BJ (cell line): ENCODE measurements around the gene SPRR2G. TPM values are rescaled to one million over a fixed set of nuclear protein-coding genes. Genes with fewer than 3 reads are reported as not detected.
"Not testable (repeated sequence)": the region's sequence is repeated elsewhere in the genome, so short reads cannot be mapped to it uniquely, and the experiment has no call there.

ENCODE experiments used
- CTCF ChIA-PET: fragments of 350-600 bp; formaldehyde crosslinking; extraction: SDS; loops from one replicate; lab custom pipeline; 2021; ENCODE audit warnings: antibody characterized with exemption, inconsistent platforms; lab: Yijun Ruan, JAX
- POLR2A ChIA-PET: fragments of 300-600 bp; sonication (Branson Sonifier 250); formaldehyde crosslinking; extraction: SDS; loops from one replicate; lab custom pipeline; 2021; ENCODE audit warnings: antibody characterized with exemption; lab: Charles Lee
- DNase-seq: peaks from one replicate; pipeline ENCODE4 v3.0.0-alpha.2; 2011; ENCODE audit warnings: low read depth
- H3K27me3 ChIP-seq: 2 replicates; pipeline ENCODE4 v1.6.0; 2011; ENCODE audit warnings: low read length; ENCODE audit not compliant: control insufficient read depth, insufficient read depth
- H3K36me3 ChIP-seq: 2 replicates; pipeline ENCODE4 v1.5.1; 2011; ENCODE audit warnings: low read length; ENCODE audit not compliant: control insufficient read depth, insufficient read depth
- H3K4me3 ChIP-seq: 2 replicates; pipeline ENCODE4 v1.5.1; 2011; ENCODE audit warnings: low read depth, mild to moderate bottlenecking, control low read depth, low read length
- CTCF ChIP-seq: IDR thresholded peaks from 2 replicates; pipeline ENCODE4 v1.5.1; 2011; ENCODE audit warnings: low read depth, mild to moderate bottlenecking, control low read depth, inconsistent platforms, low read length, moderate library complexity; ENCODE audit not compliant: insufficient read depth
- polyA plus RNA-seq: library from polyadenylated mRNA; depleted of rRNA; stranded (reverse); fragments of >200 nt; gene quantifications from 2 replicates; pipeline ENCODE4 v1.2.3, GENCODE V29; 2011; rRNA removed
- small RNA-seq: library from RNA; depleted of rRNA; stranded (forward); fragments of <200 nt; gene quantifications from one replicate; pipeline ENCODE3, GENCODE V24; 2012; ENCODE audit warnings: low replicate concordance, low read depth; ENCODE audit not compliant: insufficient read length

SPRR2G gene
- polyA plus RNA-seq, 1 experiment: not detected

- Histone ChIP-seq H3K36me3 (no peaks in the 10 kb centered on the region), H3K4me3 (no peak within 1 kb of the TSS), H3K27me3 (no peaks in the 10 kb centered on the region)
- POLR2A ChIA-PET: no interaction called here
- no peak for TF ChIP-seq CTCF
- CTCF ChIA-PET: no interaction called here
- DNase-seq: no peak
These were observed 37.3 kb downstream of the SPRR2G start, which contains the start of gene SPRR2F for GRCh38 chr1:153113416-153113815. TSS of gene SPRR2F (minus strand) at chr1:153113516. CDS start at chr1:153112733, 783 bp downstream.

- H3K36me3 ChIP-seq, DNase-seq, H3K4me3 ChIP-seq, POLR2A ChIA-PET, H3K27me3 ChIP-seq: not testable (repeated sequence)
- CTCF ChIA-PET: interaction anchor here (0.5 kb wide), 1 partner anchor 458 kb away, joined by 4 read pairs; no protein-coding TSS in a partner anchor
These were observed 38.2 kb downstream of the SPRR2G start for GRCh38 chr1:153112454-153112853.

GRCh38 chr1:153100245-153100644 lies 50.4 kb downstream of the SPRR2G start:
- Histone ChIP-seq H3K36me3 (no peaks in the 10 kb centered on the region), H3K4me3 (no peak overlapping the region), H3K27me3 (no peaks in the 10 kb centered on the region)
- no peak for TF ChIP-seq CTCF
- CTCF ChIA-PET: no interaction called here
- no peak for DNase-seq
- POLR2A ChIA-PET: no interaction called here

Small RNAs within 50 kb of the gene (small RNA-seq; reads per million reads assigned to genes)
- not detected for gene SPRR2C

Other genes with a start within 250 kb of the SPRR2G start
- 0.05 TPM in 1 of 2 replicates, not detected in the other for gene IVL, start 242.3 kb downstream of the SPRR2G start, polyA plus RNA-seq
- not detected in 2 replicates for gene SPRR5, start 203.7 kb downstream of the SPRR2G start, polyA plus RNA-seq
- not detected in 2 replicates for gene SPRR4, start 180.2 kb downstream of the SPRR2G start, polyA plus RNA-seq
- gene SPRR1A, start 166.8 kb downstream of the SPRR2G start, polyA plus RNA-seq: not detected in 2 replicates
- not detected in 2 replicates for gene SPRR3, start 149.1 kb downstream of the SPRR2G start, polyA plus RNA-seq
- not detected in 2 replicates for gene SPRR1B, start 119.7 kb downstream of the SPRR2G start, polyA plus RNA-seq
- gene SPRR2D, start 109.8 kb downstream of the SPRR2G start, polyA plus RNA-seq: not detected in 2 replicates
- gene SPRR2A, start 93.4 kb downstream of the SPRR2G start, polyA plus RNA-seq: not detected in 2 replicates
- not detected in 2 replicates for gene SPRR2B, start 79.3 kb downstream of the SPRR2G start, polyA plus RNA-seq
- not detected in 2 replicates for gene SPRR2E, start 56.4 kb downstream of the SPRR2G start, polyA plus RNA-seq
- not detected in 2 replicates for gene SPRR2F, start 37.4 kb downstream of the SPRR2G start, polyA plus RNA-seq
- gene LELP1, start 52.5 kb upstream of the SPRR2G start, polyA plus RNA-seq: not detected in 2 replicates
- not detected in 2 replicates for gene PRR9, start 66.7 kb upstream of the SPRR2G start, polyA plus RNA-seq
- not detected in 2 replicates for gene LORICRIN, start 108.8 kb upstream of the SPRR2G start, polyA plus RNA-seq
- gene PGLYRP3, start 162.1 kb upstream of the SPRR2G start, polyA plus RNA-seq: not detected in 2 replicates
- not detected in 2 replicates for gene PGLYRP4, start 198.0 kb upstream of the SPRR2G start, polyA plus RNA-seq
- gene S100A9, start 207.0 kb upstream of the SPRR2G start, polyA plus RNA-seq: not detected in 2 replicates
- gene S100A12, start 224.7 kb upstream of the SPRR2G start, polyA plus RNA-seq: not detected in 2 replicates
- gene S100A8, start 240.2 kb upstream of the SPRR2G start, polyA plus RNA-seq: not detected in 2 replicates